Ammon's horn (tissue), 1 donor: ENCODE measurements around the gene CAD.
"Not testable (repeated sequence)": the region's sequence is repeated elsewhere in the genome, so short reads cannot be mapped to it uniquely, and the experiment has no call there.

Experiments used
- DNase-seq: peaks from one replicate; pipeline ENCODE4 v3.0.0-alpha.2; 2016; ENCODE audit warnings: low spot score

The CAD gene

DNA sequence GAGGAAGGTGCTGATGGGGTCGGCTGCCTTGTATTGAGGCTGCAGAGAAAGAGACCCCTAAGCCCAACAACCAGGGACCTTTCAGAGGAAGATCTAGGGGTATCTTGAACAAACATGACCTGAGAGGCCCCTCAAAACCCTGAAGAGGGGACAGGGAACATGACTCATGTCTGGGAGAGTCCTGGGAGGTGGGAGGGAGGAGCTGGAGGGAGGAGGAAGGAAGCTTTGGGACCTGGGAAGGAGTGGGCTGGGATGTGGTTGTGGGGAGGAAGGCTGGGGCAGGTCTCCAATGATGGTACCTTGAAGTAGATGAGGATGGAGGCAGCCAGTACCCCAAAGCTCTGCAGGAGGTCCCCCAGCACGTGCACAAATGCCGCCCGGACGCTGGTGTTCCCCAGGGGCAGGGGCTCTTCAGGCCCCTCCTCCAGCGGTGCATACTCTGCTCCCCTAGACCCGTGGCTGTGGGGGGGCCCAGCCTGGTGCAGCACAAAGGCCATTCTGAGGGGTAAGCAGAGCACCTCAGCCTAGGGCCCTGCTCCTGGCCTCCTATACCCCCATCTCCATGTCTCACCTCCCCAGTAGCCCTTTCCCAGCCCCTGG is 39.8 kb downstream of the CAD start:
- no peak for DNase-seq

DNA sequence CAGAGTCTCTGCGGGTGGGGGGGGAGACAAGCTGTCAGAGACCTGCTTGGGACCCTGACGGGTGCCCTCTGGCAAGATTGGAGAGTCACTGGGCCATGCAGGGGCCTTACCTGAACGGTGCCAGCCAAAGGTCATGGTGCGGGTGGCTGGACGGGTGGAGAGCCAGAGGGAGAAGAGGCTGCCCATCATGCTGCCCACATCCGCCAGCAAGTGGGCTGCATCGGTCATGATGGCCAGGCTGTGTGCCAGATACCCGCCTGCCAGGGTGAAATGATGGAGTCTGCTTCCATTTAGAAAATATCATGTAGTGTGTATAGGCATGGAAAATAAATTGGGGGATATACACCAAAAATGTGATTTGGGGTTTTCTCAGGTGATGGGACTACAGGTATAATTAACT is 40.9 kb downstream of the CAD start:
- no peak for DNase-seq

DNA sequence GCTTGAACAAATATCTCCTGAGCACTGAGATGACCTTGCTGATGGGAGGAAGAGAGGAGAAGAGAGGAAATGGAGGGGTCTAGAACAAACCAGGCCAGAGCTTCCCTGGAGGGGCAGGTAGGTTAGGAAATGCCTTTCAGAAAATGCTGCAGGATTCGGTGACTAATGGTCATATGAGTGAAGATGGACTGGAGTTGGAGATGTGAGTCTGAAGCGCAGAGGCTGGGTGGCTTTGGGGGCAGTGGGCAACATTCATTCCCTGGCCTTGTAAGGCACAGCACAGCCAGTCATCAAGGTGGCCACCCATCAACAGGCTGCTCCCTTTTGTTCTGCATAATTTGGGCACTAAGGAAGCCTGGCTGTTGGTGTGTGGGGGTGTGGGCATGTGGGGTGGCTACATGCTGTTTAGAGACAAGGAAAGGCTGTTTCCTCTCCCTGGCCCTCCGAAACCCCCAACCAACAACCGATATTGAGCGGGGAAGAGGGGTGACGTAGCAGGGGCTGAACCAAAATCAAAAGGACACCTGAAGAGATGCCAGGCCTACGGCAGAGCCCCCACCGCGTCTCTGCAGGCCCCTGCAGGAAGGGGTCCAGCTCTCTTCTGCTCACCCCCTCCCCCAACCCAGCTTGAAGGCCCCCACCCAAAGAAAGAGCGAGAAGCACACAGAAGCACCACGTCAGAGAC is 44.2 kb downstream of the CAD start:
- peak; percentile 20 for DNase-seq

DNA sequence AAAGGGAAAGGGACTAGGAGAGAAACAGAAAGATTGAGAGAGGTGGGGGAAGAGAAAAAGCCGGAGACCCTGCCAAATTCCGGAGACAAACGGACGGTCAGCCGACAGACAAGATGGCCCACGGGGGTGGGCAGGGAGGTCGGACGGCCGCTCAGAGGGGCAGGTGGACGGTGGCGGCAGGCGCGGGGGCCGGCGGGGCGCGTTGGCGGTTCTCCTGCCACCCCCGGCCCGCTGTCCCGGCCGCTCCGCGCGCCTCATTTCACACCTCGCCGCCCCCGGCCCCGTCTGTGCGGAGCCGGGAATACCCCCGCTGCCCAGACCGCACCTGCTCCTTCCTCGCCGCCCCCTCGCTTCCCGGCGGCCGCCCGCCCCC is 44.7 kb downstream of the CAD start:
- DNase-seq = no peak

DNA sequence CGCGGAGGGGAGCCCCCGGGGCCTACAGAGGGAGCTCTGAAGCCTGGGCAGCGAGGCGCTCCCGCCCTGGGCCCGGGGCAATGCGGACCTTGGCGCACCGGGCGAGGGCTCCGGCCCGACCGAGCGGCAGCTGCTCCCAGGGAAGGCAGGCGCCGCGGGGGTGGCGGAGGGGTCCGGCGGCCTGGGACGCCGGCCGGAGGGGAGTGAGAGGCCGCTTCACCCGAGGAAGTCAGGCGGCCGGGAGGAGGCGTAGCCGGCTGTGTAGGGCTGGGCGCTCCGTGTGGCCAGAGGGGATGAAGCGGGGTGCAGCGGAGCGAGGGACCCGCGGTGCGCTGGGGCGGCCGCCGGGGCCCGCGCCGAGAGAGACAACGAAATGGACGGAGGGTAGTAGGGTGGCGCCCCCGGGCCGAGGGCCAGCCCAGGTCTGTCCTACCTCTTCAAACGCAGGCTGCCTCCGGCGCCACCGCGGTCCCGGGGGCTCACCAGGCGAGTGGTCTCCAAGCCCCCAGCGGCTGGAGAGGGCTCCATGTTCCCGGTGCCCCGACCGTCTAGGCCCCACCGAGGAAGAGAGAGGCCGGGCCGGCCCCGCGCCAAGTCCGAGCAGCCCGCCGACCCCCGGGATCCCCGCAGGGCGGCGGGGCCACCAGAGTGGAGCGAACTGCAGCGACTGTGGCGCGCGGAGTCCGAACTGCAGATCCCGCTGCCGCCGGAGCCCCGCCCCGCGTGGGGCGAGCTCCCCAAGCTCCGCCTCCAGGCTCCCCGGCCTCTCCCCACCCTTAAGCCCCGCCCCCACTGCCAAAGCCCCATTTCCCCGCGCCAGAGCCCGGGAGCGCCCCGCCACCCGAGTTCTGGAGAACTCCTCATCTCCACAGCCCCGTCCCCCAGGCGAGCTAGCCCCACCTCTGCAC is 45.5 kb downstream of the CAD start, which contains the start of gene SLC30A3:
TSS of gene SLC30A3 (minus strand) at position 669 of the 908 bp plus-strand sequence. CDS start at position 528, 141 bp downstream.
- DNase-seq = peak; percentile 72

DNA sequence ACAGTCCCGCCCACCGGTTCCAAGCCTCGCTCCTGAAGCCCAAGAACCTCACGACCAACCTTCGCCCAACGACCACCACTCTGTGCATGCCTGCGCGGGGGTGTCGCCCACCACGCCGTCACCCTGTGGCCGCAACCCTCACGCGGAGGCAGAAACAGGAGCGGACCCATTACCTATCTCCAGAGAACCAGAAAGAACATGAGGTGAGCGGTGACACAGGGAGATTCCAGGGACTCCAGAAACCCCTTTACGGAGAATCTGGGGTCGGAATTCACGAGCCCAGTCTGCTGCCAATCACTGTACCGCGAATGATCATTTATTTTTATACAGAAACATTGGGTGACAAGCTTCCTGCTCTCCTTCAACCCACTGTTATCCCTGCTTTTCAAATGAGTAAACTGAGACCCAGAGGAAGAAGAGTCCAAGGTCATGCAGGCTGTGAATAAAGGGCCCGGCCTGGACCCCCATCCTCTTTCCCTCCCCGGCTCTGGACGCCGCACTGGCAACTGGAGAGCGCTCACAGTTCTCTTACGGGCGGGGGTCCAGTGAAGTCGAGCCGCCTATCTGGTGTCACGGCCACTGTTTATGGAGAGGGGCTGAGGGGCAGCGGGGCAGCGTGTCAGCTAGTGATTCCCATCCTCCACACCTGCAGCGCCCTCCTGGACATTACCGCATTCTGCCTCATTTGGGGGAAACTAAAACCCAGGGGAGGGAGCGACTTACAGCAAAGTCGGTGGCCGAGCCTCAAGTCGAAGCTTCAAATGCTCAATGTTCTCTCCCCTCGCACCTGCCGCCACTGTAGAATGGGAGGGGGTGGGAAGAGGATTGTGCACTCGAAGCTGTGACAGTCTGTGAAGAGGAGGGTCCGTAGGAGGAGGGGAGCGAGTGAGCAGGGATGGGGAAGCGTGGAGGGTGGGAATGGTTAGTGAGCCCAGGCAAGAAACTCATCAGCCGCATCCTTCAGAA is 46.4 kb downstream of the CAD start:
- peak; percentile 43 for DNase-seq

DNA sequence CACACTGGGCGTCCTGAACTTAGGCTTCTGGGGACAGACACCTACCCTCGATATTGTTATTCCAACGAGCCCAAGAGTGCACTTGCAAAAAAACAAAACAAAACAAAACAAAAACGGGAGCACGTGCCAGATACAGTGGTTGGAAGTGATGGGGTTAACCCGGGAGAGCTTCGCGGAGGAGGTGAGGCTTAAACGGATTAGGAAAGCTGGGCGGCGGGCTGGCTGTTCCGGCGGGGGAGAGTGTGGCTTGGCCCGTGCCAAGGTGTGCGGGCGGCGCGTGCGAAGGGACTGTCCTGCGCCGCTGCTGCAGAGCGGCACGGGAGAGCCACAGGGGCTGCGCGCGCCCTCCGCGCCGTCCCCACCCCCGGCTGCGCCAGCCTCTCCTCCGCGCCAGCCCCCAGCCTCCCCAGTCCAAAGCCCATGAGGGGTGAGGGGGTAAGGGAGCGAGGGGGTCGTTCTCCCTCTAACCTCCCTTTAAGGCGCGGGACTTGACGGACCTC is 47.1 kb downstream of the CAD start:
- DNase-seq = no peak

DNA sequence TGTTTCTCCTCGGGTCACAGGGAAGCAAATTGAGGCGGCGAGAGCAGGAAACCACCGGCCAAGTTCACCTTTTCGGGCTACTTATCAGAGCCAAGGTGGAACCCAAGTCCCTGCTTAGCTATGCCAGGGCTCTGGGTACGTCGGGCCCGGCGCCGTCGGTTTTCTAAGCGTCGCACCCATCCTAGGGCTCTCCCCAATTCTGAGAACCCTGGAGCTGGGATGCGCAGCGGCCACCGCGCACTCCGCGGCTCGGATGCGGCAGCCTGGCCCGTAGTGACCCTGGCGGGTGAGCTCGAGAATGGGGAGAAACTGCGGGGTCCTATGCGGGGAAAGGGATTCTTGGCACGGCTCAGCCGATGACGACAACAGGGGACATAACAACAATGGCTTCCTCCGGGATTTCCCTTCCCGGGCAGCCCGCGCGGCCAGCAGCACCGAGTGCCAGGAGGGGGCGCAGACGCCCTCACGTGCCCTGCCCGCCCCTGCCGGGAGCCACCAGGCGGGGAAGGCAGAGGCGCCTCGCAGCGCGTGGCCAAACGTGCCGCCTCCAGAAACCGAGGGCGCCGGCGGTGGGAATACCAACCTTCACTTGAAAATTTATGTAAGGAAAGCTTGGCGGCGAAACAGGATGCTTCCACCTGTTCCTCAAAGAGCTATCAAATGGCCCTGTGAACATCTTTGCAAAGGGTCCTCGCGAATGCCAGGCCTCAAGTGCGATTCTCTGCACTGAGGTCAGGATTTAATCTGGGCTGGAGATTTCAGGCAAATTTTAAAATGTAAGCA is 47.8 kb downstream of the CAD start:
- DNase-seq = peak; percentile 39

DNA sequence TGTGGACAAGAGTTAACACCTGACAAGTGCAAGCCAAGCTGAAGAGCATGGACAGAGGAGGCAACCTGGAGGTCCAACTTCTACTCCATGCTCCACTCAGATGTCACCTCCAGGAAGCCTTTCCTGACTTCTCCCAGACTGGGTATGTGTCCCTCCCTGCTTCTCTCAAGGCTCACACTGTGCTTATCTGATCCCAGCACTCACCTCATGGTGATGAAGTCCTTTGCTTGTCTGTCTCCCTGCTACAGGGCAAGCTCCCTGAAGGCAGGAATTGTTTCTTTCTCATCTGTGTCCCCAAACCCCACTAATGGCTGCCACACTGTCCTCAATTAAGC is 48.3 kb downstream of the CAD start:
- DNase-seq = no peak

DNA sequence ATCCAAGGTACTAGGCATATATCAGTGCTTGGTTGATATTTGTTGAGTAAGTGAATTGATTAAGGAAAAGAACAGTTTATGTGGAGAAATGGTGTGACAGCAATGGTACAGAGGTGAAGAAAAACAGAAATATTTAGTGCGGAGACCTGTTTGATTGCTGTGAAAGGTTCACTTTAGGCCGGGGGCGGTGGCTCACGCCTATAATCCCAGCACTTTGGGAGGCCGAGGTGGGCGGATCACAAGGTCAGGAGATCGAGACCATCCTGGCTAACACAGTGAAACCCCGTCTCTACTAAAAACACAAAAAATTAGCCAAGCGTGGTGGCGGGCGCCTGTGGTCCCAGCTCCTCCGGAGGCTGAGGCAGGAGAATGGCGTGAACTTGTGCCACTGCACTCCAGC is 51.1 kb downstream of the CAD start:
- not testable (repeated sequence) for DNase-seq

DNA sequence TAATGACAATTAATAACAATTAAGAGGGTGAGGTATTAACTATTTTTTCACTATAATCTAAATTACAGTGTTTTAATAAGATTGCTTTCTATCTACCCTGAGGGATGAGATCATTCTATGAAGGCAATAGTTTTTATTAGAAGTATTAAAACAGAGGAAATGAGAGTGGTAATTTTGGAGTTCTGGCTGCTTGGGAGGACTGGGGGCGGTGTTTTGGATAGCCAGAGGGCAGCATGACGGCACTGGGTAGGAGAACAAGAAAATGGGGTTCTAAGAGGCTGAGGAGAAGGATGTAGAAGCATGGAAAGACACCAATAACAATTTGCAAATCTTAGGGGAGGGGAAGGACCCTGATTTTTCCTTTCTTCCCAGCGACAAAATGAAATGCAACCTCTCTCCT is 53.0 kb downstream of the CAD start:
- DNase-seq = no peak

DNA sequence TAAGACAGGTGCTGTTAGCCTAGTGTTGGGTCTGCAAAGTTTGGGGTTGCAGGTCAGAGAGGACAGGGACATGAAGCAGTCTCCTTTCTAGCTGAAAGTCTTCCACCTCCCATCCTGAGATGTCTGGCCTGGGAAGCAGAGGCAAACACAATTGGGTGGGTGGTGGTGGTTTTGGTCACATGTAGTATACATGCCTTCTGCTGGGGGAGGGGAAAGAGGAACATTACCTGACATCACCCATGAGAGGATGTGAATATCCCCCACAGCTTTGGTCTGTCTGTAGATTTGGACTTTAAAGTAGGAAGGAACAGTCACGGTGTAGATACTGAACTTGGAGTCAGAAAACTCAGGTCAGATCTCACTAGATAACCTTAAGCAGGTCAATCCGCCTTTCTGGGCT is 53.5 kb downstream of the CAD start:
- no peak for DNase-seq

DNA sequence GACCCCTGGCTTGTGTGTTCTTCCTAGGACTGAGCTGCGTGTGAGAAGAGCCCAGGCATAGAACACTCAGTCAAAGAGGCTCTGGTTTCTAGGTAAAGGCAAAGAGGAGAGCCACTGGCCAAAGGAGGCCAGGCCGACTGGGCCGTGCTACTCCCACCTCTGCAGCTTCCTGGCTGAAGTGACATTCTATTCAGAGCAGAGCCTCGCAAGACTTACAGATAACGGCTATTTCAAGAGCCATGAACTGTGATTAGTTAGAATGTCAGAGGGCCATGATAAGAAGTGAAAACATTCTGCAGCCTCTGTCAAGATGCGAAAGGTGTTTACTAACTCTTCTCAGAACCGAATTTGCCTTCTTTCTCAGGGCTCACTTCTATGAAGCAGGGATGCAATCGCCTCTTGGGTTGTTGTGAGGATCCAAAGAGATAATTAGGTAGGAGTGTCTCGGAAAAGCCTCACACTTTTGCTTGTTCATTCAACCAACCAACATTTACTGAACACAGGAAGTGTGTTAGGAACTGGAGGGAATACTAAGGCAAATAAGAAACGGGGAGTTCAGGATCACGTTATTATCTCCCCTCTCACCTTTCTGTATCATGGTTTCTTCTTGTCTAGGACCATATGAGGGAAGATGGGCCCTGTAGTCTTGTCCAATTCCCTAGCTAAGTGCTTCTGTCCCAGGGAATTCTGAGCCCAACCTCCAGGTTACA is 54.6 kb downstream of the CAD start:
- no peak for DNase-seq

DNA sequence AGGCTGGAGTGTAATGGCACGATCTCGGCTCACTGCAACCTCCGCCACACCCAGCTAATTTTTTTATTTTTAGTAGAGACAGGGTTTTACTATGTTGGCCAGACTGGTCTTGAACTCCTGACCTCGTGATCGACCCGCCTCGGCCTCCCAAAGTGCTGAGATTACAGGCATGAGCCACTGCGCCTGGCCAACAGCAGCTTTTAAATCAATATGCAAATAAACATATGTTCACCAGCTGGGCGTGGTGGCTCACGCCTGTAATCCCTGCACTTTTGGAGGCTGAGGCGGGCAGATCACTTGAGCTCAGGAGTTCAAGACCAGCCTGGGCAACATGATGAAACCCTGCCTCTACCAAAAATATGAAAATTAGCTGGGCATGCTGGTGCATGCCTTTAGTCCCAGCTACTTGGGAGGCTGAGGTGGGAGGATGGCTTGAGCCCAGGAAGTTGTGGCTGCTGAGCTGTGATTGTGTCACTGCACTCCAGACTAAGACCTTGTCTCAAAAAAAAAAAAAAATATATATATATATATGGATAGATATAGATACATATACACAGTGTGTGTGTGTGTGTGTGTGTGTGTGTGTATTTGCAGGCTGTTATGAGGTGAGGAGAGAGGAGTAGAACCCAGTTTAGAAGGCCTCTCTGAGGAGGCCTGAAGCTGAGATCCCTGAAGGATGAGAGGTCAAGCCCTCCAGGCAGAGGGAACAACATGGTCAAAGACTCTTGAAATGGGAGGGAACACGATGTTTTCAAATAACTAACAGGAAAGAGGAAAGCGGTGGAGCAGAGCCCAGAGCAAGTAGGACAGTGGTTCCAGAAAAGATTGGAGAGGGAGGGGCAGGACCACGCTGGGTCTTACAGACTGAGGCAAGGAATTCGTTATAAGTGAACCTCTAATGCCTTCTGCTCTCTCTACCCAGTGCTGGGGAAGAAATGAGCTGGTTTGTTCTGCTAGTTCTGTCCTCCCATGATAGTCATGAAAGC is 55.7 kb downstream of the CAD start:
- not testable (repeated sequence) for DNase-seq

DNA sequence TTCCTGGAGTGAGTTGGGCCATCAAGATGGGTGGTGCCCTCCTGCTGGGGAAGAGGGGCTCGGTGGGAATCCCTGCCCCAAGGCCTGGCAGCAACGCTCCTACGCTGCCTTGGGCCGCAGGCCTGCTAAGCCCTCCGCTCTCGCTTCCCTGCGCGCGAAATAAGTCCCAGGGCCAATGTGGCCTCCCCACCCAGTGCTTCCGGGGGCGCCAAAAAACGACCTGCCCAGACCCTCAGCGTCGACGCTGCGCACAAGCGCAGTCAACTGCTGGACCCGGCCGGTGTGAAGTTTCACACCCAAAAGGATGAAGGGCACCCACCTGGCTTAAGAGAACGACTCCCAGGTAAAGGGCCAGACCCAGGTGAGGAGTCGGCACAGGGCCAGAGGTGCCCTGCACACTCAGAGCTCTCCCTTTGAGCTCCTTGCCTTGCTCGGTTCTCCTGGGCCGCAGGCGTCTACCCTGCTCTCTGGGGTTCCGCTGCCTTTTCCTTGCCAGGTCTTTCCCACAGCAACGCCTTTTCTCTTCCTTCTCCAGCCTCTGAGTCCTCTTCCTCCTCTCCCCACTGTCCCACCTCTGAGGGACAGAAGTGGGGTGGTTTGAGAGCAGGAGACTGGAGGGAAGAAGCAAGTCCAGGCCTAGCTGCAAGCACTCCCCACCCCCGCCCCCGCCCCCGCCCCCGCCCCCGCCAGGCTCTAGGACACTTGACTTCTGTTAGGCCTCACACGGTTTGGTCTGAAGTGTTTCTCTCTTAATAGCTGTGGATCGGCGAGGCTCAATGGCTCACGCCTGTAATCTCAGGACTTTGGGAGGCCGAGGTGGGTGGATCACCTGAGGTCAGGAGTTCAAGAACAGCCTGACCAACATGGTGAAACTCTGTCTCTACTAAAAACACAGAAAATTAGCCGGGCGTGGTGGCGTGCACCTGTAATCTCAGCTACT is 58.3 kb downstream of the CAD start, which contains the start of gene DNAJC5G:
TSS of gene DNAJC5G (plus strand) at position 223 of the 940 bp plus-strand sequence. CDS start 1,296 bp downstream, outside the sequence.
- DNase-seq = no peak

DNA sequence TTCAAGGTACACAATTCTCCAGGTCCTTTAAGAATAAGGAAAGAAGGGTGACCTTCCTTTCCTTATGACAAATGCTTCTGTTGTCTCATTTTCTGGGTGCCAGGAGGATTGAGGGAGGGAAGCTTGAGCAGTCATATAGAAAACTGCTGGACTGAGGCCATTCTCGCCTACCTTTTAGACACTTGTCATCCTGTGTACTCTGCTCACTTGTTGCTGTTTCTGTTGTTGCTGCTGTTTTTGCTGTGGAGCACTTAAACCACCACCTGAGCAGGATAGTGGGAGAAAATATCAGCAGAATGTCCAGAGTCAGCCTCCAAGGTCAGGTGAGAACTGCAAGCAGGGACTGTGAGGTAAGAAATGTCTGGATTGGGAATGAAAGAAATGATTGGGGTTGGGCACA is 60.8 kb downstream of the CAD start:
- no peak for DNase-seq

DNA sequence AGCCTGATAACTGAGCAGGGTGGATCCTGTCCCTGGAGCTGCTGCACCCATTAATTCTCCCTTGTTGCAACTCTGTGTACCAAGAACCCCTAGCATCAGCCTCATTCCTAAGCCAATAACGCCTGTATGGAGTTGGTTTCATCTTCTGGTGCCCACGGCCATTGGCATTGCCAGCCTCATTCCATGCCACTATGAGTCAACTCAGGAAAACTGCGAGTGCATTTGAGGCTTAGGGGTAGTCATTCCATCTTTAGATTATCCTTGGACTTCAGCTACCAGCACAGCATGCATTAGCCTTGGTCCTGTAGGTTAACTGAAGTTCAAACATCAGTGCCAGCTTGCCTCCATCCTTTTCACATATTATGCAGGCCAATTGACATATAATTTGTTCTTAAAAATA is 63.7 kb downstream of the CAD start:
- DNase-seq = no peak

DNA sequence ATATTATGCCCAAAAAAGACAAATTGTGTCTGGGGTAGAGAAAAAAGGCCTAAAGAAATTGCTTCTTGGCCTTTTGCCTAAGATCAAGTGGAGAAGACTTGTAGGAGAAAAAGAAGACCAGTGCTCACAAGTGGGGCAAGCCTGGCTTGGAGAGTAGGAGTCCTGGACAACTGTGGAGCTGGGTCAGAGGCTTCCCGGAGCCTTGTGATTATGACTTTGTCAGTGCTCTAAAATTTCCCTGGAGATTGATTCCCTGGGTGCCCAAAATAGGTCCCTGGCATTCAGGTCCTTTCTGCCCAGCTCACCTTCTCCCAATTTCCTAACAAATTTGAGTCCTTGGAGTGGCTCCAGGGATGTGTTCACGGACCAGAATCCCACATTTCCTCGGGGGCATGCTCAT is 64.3 kb downstream of the CAD start:
- DNase-seq = no peak
